ENCODE results near the gene ENGASE. TPM values are rescaled to one million over a fixed set of nuclear protein-coding genes. Genes with fewer than 3 reads are reported as not detected.
A peak's percentile ranks its signal among the peaks of the same experiment; 100 is the strongest.

ENGASE gene
- total RNA-seq, 1 experiment from 2014 or later, result 34.5 TPM

GRCh38 chr17:79112471-79112870 lies 37.8 kb downstream of the ENGASE start:
- no peaks in the 10 kb centered on the region for H3K9me3 Mint-ChIP-seq (ENCODE audit: unreplicated experiment)
- DNase-seq (ENCODE audit: unreplicated experiment), result no peak
- ChIA-PET POLR2A (no interaction called here), CTCF (interaction anchor here (1.0 to 1.2 kb wide), 2 partner anchors 25 to 279 kb away, joined by 3 to 6 read pairs; no protein-coding TSS in a partner anchor)
- peaks cover 10% of the 10 kb centered on the region for H3K4me1 Mint-ChIP-seq (ENCODE audit: insufficient read depth, unreplicated experiment)
- no peaks in the 10 kb centered on the region for H3K36me3 Mint-ChIP-seq (ENCODE audit: insufficient read depth, unreplicated experiment)
- BruUV-seq (replicated peaks), result no TSS peak
- peaks cover 60% of the 10 kb centered on the region for H3K27me3 Mint-ChIP-seq (ENCODE audit: insufficient read depth, unreplicated experiment)
- H3K27ac Mint-ChIP-seq (ENCODE audit: low read depth, unreplicated experiment), result no peak overlapping the region
- intact Hi-C loops (cut with micrococcal nuclease), result no loop called here
- TF ChIP-seq CTCF (IDR thresholded peaks at IDR 0.05; ENCODE audit: unreplicated experiment), result no peak
- no peak overlapping the region for H3K4me3 Mint-ChIP-seq (ENCODE audit: unreplicated experiment)

GRCh38 chr17:79113699-79114457 lies 39.3 kb downstream of the ENGASE start:
- DNase-seq (ENCODE audit: unreplicated experiment), result no peak
- H3K27ac Mint-ChIP-seq (ENCODE audit: low read depth, unreplicated experiment), result no peak overlapping the region
- peaks cover 47% of the 10 kb centered on the region for H3K27me3 Mint-ChIP-seq (ENCODE audit: insufficient read depth, unreplicated experiment)
- no peaks in the 10 kb centered on the region for H3K9me3 Mint-ChIP-seq (ENCODE audit: unreplicated experiment)
- intact Hi-C loops (cut with micrococcal nuclease), result no loop called here
- H3K36me3 Mint-ChIP-seq (ENCODE audit: insufficient read depth, unreplicated experiment), result no peaks in the 10 kb centered on the region
- no peak for TF ChIP-seq CTCF (IDR thresholded peaks at IDR 0.05; ENCODE audit: unreplicated experiment)
- BruUV-seq (replicated peaks), result no TSS peak
- peaks cover 10% of the 10 kb centered on the region for H3K4me1 Mint-ChIP-seq (ENCODE audit: insufficient read depth, unreplicated experiment)
- CTCF ChIA-PET, result interaction anchor here (1.0 to 2.5 kb wide), 3 partner anchors 26 to 287 kb away, joined by 4 to 9 read pairs (median 5); no protein-coding TSS in a partner anchor
- POLR2A ChIA-PET, result interaction anchor here (0.6 to 0.8 kb wide), 2 partner anchors 48 to 129 kb away, joined by 5 read pairs; no protein-coding TSS in a partner anchor
- no peak overlapping the region for H3K4me3 Mint-ChIP-seq (ENCODE audit: unreplicated experiment)

GRCh38 chr17:79114458-79115301 lies 40.1 kb downstream of the ENGASE start:
- peaks cover 39% of the 10 kb centered on the region for H3K27me3 Mint-ChIP-seq (ENCODE audit: insufficient read depth, unreplicated experiment)

More at GRCh38 chr17:79114458-79115301, 40.1 kb downstream of the ENGASE start:
- Mint-ChIP-seq H3K9me3 (ENCODE audit: unreplicated experiment) (no peaks in the 10 kb centered on the region), H3K36me3 (ENCODE audit: insufficient read depth, unreplicated experiment) (no peaks in the 10 kb centered on the region), H3K4me3 (ENCODE audit: unreplicated experiment) (no peak overlapping the region), H3K4me1 (ENCODE audit: insufficient read depth, unreplicated experiment) (peaks cover 10% of the 10 kb centered on the region), H3K27ac (ENCODE audit: low read depth, unreplicated experiment) (no peak overlapping the region)
- intact Hi-C loops (cut with micrococcal nuclease), result no loop called here
- BruUV-seq (replicated peaks), result no TSS peak
- ChIA-PET POLR2A (interaction anchor here (0.6 to 0.8 kb wide), 2 partner anchors 47 to 130 kb away, joined by 5 read pairs; no protein-coding TSS in a partner anchor), CTCF (interaction anchor here (0.6 to 2.5 kb wide), 6 partner anchors 27 to 286 kb away, joined by 3 to 9 read pairs (median 4); no protein-coding TSS in a partner anchor)
- no peak for TF ChIP-seq CTCF (IDR thresholded peaks at IDR 0.05; ENCODE audit: unreplicated experiment)
- peak; percentile 44 for DNase-seq (ENCODE audit: unreplicated experiment)

All from MCF 10A (cell line).